Measurements from ENCODE around the gene GPX6.

GPX6 gene

GRCh38 chr6:28458568-28458967, 57.0 kb downstream of the GPX6 start:
- H3K4me3 ChIP-seq (ENCODE audit: low read depth, low read length) = no peak overlapping the region
- no peak for TF ChIP-seq MYC (IDR thresholded peaks at IDR 0.05; ENCODE audit: low read depth, low read length)
- TF ChIP-seq, protein P1, sequence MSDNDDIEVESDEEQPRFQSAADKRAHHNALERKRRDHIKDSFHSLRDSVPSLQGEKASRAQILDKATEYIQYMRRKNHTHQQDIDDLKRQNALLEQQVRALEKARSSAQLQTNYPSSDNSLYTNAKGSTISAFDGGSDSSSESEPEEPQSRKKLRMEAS (IDR thresholded peaks at IDR 0.05; ENCODE audit: low read depth, low read length) = no peak
- DNase-seq (ENCODE audit: low read depth) = no peak
